SK-N-SH (cell line): ENCODE measurements around the gene EIF2B5. TPM values are rescaled to one million over a fixed set of nuclear protein-coding genes. Genes with fewer than 3 reads are reported as not detected.
A peak's percentile ranks its signal among the peaks of the same experiment; 100 is the strongest.

Source experiments
- CTCF ChIA-PET: fragments of 300-600, 350-600 bp; formaldehyde crosslinking; extraction: SDS; loops from one replicate; lab custom pipeline; 2021; lab: Yijun Ruan, JAX
- POLR2A ChIA-PET: fragments of 350-600 bp; sonication (Branson Sonifier 250); formaldehyde crosslinking; extraction: SDS; loops from one replicate; lab custom pipeline; 2020; ENCODE audit warnings: antibody characterized with exemption, inconsistent platforms; lab: Yijun Ruan, JAX
- DNase-seq: peaks from one replicate; pipeline ENCODE4 v3.0.0; 2012
- H2AFZ ChIP-seq: fragments of 200-600 bp; sonication (generic); 2 replicates; pipeline ENCODE4 v1.8.1; 2016; ENCODE audit warnings: antibody characterized with exemption, mild to moderate bottlenecking, low read depth
- H3F3A ChIP-seq: fragments of 200-600 bp; sonication (generic); replicated peaks from 2 replicates; pipeline ENCODE3; 2016; ENCODE audit warnings: antibody characterized with exemption, mild to moderate bottlenecking; ENCODE audit not compliant: insufficient read depth
- H3K27ac ChIP-seq, 2 experiments: fragments of 200-500 bp in 1 of 2; fragments of 200-600 bp in 1 of 2; sonication (Bioruptor generic) in 1 of 2; sonication (generic), shearing (Covaris generic) in 1 of 2; 2 replicates each; pipeline versions ENCODE4 v1.5.1 to v1.6.1; 2014 to 2016; ENCODE audit warnings: low read depth in 2 of 2, inconsistent platforms in 1 of 2, low read length in 1 of 2, mild to moderate bottlenecking in 1 of 2, mixed read lengths in 1 of 2
- H3K27me3 ChIP-seq: fragments of 200-600 bp; sonication (generic), shearing (Covaris generic); 2 replicates; pipeline ENCODE4 v1.6.1; 2016; ENCODE audit warnings: mixed run types; ENCODE audit not compliant: insufficient read depth
- H3K36me3 ChIP-seq, 2 experiments: fragments of 200-500 bp in 1 of 2; fragments of 200-600 bp in 1 of 2; sonication (Bioruptor generic) in 1 of 2; sonication (generic) in 1 of 2; replicated peaks in 1 of 2; 2 replicates each; pipeline versions ENCODE3 to v1.5.1; 2014 to 2016; ENCODE audit warnings: low read length in 1 of 2, mild to moderate bottlenecking in 1 of 2; ENCODE audit not compliant: insufficient read depth in 2 of 2, control insufficient read depth in 1 of 2
- H3K4me1 ChIP-seq, 2 experiments: fragments of 200-500 bp in 1 of 2; fragments of 200-600 bp in 1 of 2; sonication (Bioruptor generic) in 1 of 2; sonication (generic), shearing (Covaris generic) in 1 of 2; 2 replicates each; pipeline versions ENCODE4 v1.5.1 to v1.6.1; 2014 to 2016; ENCODE audit warnings: low read depth in 1 of 2, low read length in 1 of 2, mixed run types in 1 of 2; ENCODE audit not compliant: insufficient read depth in 2 of 2, control insufficient read depth in 1 of 2
- H3K4me2 ChIP-seq: fragments of 200-600 bp; sonication (generic), shearing (Covaris generic); 2 replicates; pipeline ENCODE4 v1.6.1; 2017; ENCODE audit warnings: mixed run types
- H3K4me3 ChIP-seq, 2 experiments: fragments of 200-500 bp in 1 of 2; fragments of 200-600 bp in 1 of 2; sonication (Bioruptor generic) in 1 of 2; sonication (generic), shearing (Covaris generic) in 1 of 2; 2 replicates each; pipeline versions ENCODE4 v1.5.1 to v1.8.1; 2014 to 2016; ENCODE audit warnings: low read depth in 2 of 2, inconsistent platforms in 1 of 2, low read length in 1 of 2, mild to moderate bottlenecking in 1 of 2, mixed read lengths in 1 of 2, moderate library complexity in 1 of 2
- H3K79me2 ChIP-seq: fragments of 200-600 bp; sonication (generic); 2 replicates; pipeline ENCODE4 v1.8.1; 2017; ENCODE audit warnings: mild to moderate bottlenecking; ENCODE audit not compliant: insufficient read depth
- H3K9ac ChIP-seq: fragments of 200-600 bp; sonication (generic); 2 replicates; pipeline ENCODE4 v1.6.1; 2017; ENCODE audit warnings: mixed run types
- H3K9me2 ChIP-seq: fragments of 200-600 bp; sonication (generic); 2 replicates; pipeline ENCODE4 v1.6.1; 2017; ENCODE audit warnings: mixed run types
- H3K9me3 ChIP-seq: fragments of 200-600 bp; sonication (generic); 2 replicates; pipeline ENCODE4 v1.6.1; 2017; ENCODE audit warnings: mixed run types, mild to moderate bottlenecking, moderate library complexity
- H4K20me1 ChIP-seq: fragments of 200-600 bp; sonication (generic); 2 replicates; pipeline ENCODE4 v1.6.1; 2017; ENCODE audit warnings: mild to moderate bottlenecking, mixed run types; ENCODE audit not compliant: insufficient read depth
- EP300 ChIP-seq, 2 experiments: IDR thresholded peaks; 2 replicates each; pipeline versions ENCODE4 v1.4.0 to v1.6.1; 2012; ENCODE audit warnings: borderline replicate concordance in 1 of 2, low read depth in 1 of 2, low read length in 1 of 2
- EZH2phosphoT487 ChIP-seq: fragments of 200-600 bp; sonication (generic); IDR thresholded peaks from 2 replicates; pipeline ENCODE4 v1.6.1; 2017; ENCODE audit warnings: low read depth, mixed run types, mild to moderate bottlenecking, antibody characterized with exemption, moderate library complexity, borderline replicate concordance
- FOXJ3 ChIP-seq: sonication (generic); formaldehyde crosslinking; IDR thresholded peaks from 2 replicates; pipeline ENCODE4 v1.5.1; 2020; ENCODE audit warnings: mild to moderate bottlenecking, missing genetic modification reagents
- MXI1 ChIP-seq: IDR thresholded peaks from 2 replicates; pipeline ENCODE4 v1.6.1; 2012; ENCODE audit warnings: mild to moderate bottlenecking, low read depth, low read length, improper control_type of control experiment
- NRF1 ChIP-seq: IDR thresholded peaks from 2 replicates; pipeline ENCODE4 v1.6.1; 2012; ENCODE audit warnings: low read depth, mild to moderate bottlenecking, low read length
- SIN3A ChIP-seq: IDR thresholded peaks from 2 replicates; pipeline ENCODE4 v1.6.1; 2012; ENCODE audit warnings: low read depth, mild to moderate bottlenecking, low read length, moderate library complexity, borderline replicate concordance
- TAF1 ChIP-seq: IDR thresholded peaks from 2 replicates; pipeline ENCODE4 v1.6.1; 2012; ENCODE audit warnings: low read depth, mild to moderate bottlenecking, low read length, moderate library complexity, borderline replicate concordance
- YY1 ChIP-seq: IDR thresholded peaks from 2 replicates; pipeline ENCODE4 v1.4.0; 2012; ENCODE audit warnings: low read depth, mild to moderate bottlenecking
- WGBS: methylation state at CpG from one replicate; pipeline ENCODE4 v1.1.6; 2017; ENCODE audit warnings: low lambda C conversion rate; 5-methylcytosine and 5-hydroxymethylcytosine counted together
- polyA plus RNA-seq, 3 experiments: library from polyadenylated mRNA; depleted of rRNA; stranded (reverse); fragments of >200 nt; gene quantifications; 2 replicates each; pipeline ENCODE4 v1.2.3, GENCODE V29; 2012
- TF ChIP-seq, protein P1 (sequence below): IDR thresholded peaks from 2 replicates; pipeline ENCODE4 v1.4.0; 2012; ENCODE audit warnings: low read depth, borderline replicate concordance
- TF ChIP-seq, protein P2 (sequence below): fragments of 200-600 bp; sonication (generic); IDR thresholded peaks from 2 replicates; pipeline ENCODE4 v1.6.1; 2017; ENCODE audit warnings: antibody characterized with exemption, mild to moderate bottlenecking, moderate library complexity
- TF ChIP-seq, protein P3 (sequence below): fragments of 150-350 bp; IDR thresholded peaks from 2 replicates; pipeline ENCODE4 v1.6.1; 2016; ENCODE audit warnings: mild to moderate bottlenecking, low read depth, low read length
- TF ChIP-seq, protein P4 (sequence below): IDR thresholded peaks from 2 replicates; pipeline ENCODE4; 2012

EIF2B5 gene
- polyA plus RNA-seq, 1 of the 3 experiments (the other 2 are of a cell fraction): 46.8 TPM

DNA sequence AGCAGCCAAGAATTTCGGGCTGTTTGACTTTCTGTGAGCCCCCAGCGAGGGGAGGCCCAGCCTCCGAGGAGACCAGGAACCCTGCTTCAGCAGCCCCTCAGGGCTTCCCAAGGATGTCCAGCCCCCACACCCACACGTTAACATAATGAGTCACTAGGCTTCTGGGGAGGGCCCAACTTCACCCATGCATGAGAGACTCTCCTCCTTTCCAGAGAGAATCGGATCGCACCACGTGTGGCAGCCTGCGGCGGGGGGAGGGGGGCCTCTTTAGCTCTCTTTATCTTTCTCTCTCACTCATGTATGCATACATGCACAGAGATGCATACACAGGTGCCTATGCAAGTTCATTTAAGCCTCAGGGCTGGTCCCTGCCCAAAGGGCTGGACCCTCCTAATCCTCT is 36.4 kb downstream of the EIF2B5 start:
- H3F3A ChIP-seq: peaks cover 27% of the 10 kb centered on the region
- 85% methylated on average over 9 of the region's 9 CpGs for WGBS
- H3K9ac ChIP-seq: no peak overlapping the region
- H3K27me3 ChIP-seq: no peaks in the 10 kb centered on the region
- no peak overlapping the region for H2AFZ ChIP-seq
- peaks cover 23 to 63% of the 10 kb centered on the region in 2 experiments for H3K36me3 ChIP-seq
- no peak overlapping the region for H3K4me2 ChIP-seq
- DNase-seq: no peak
- H3K27ac ChIP-seq: peak overlapping the region in 1 of 2 experiments; percentile 44; a peak in 2 of 4 replicates
- ChIA-PET POLR2A (interaction anchor here (0.9 kb wide), 1 partner anchor 15 kb away, joined by 3 read pairs; no protein-coding TSS in a partner anchor), CTCF (interaction anchor here (1.4 to 1.9 kb wide), 2 partner anchors 11 to 16 kb away, joined by 6 to 7 read pairs; partner anchors contain the start of gene DVL3)
- peaks cover 16% of the 10 kb centered on the region for H3K79me2 ChIP-seq
- H4K20me1 ChIP-seq: peaks cover 4% of the 10 kb centered on the region; the same call in 1 of the 2 replicates
- TF ChIP-seq YY1 (no peak), NRF1 (no peak), EP300 (IDR thresholded peaks at IDR 0.05; ENCODE audit: borderline replicate concordance in 1 of 2, low read depth in 1 of 2, low read length in 1 of 2) (no peak), TAF1 (no peak), MXI1 (no peak), FOXJ3 (no peak), EZH2phosphoT487 (no peak), SIN3A (no peak)
- TF ChIP-seq, protein P1, sequence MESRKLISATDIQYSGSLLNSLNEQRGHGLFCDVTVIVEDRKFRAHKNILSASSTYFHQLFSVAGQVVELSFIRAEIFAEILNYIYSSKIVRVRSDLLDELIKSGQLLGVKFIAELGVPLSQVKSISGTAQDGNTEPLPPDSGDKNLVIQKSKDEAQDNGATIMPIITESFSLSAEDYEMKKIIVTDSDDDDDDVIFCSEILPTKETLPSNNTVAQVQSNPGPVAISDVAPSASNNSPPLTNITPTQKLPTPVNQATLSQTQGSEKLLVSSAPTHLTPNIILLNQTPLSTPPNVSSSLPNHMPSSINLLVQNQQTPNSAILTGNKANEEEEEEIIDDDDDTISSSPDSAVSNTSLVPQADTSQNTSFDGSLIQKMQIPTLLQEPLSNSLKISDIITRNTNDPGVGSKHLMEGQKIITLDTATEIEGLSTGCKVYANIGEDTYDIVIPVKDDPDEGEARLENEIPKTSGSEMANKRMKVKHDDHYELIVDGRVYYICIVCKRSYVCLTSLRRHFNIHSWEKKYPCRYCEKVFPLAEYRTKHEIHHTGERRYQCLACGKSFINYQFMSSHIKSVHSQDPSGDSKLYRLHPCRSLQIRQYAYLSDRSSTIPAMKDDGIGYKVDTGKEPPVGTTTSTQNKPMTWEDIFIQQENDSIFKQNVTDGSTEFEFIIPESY: no peak
- TF ChIP-seq, protein P2, sequence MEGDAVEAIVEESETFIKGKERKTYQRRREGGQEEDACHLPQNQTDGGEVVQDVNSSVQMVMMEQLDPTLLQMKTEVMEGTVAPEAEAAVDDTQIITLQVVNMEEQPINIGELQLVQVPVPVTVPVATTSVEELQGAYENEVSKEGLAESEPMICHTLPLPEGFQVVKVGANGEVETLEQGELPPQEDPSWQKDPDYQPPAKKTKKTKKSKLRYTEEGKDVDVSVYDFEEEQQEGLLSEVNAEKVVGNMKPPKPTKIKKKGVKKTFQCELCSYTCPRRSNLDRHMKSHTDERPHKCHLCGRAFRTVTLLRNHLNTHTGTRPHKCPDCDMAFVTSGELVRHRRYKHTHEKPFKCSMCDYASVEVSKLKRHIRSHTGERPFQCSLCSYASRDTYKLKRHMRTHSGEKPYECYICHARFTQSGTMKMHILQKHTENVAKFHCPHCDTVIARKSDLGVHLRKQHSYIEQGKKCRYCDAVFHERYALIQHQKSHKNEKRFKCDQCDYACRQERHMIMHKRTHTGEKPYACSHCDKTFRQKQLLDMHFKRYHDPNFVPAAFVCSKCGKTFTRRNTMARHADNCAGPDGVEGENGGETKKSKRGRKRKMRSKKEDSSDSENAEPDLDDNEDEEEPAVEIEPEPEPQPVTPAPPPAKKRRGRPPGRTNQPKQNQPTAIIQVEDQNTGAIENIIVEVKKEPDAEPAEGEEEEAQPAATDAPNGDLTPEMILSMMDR: no peak
- TF ChIP-seq, protein P3, sequence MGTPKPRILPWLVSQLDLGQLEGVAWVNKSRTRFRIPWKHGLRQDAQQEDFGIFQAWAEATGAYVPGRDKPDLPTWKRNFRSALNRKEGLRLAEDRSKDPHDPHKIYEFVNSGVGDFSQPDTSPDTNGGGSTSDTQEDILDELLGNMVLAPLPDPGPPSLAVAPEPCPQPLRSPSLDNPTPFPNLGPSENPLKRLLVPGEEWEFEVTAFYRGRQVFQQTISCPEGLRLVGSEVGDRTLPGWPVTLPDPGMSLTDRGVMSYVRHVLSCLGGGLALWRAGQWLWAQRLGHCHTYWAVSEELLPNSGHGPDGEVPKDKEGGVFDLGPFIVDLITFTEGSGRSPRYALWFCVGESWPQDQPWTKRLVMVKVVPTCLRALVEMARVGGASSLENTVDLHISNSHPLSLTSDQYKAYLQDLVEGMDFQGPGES: no peak
- TF ChIP-seq, protein P4, sequence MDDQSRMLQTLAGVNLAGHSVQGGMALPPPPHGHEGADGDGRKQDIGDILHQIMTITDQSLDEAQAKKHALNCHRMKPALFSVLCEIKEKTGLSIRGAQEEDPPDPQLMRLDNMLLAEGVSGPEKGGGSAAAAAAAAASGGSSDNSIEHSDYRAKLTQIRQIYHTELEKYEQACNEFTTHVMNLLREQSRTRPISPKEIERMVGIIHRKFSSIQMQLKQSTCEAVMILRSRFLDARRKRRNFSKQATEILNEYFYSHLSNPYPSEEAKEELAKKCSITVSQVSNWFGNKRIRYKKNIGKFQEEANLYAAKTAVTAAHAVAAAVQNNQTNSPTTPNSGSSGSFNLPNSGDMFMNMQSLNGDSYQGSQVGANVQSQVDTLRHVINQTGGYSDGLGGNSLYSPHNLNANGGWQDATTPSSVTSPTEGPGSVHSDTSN: no peak
- no peaks in the 10 kb centered on the region for H3K9me3 ChIP-seq
- peaks cover 8 to 19% of the 10 kb centered on the region in 2 experiments; a peak in 3 of 4 replicates for H3K4me1 ChIP-seq
- H3K9me2 ChIP-seq: no peaks in the 10 kb centered on the region
- no peak overlapping the region for H3K4me3 ChIP-seq
